ENCODE data around the gene PRKAR2A. TPM values are rescaled to one million over a fixed set of nuclear protein-coding genes. Genes with fewer than 3 reads are reported as not detected.
A peak's percentile ranks its signal among the peaks of the same experiment; 100 is the strongest.

PRKAR2A gene
- total RNA-seq, 1 donor from 2014 or later, result 23.8 TPM

GRCh38 chr3:48855681-48856447 lies 8.2 kb upstream of the PRKAR2A start:
- TF ChIP-seq POLR2AphosphoS5 (IDR thresholded peaks at IDR 0.05; ENCODE audit: insufficient read depth in 1 of 2, low read depth in 1 of 2) (no peak), POLR2A (IDR thresholded peaks at IDR 0.05) (no peak), CTCF (IDR thresholded peaks at IDR 0.05) (no peak)
- Histone ChIP-seq H3K27me3 (no peaks in the 10 kb centered on the region), H3K9me3 (no peaks in the 10 kb centered on the region), H3K36me3 (peaks cover 0 to 17% of the 10 kb centered on the region in 2 donors), H3K27ac (no peak overlapping the region), H3K4me3 (no peak overlapping the region), H3K4me1 (no peaks in the 10 kb centered on the region)
- no peak for DNase-seq (ENCODE audit: extremely low spot score in 2 of 2)
- intact Hi-C loops (cut with DNase I), result no loop called here

- intact Hi-C loops (cut with DNase I), result no loop called here
- Histone ChIP-seq H3K36me3 (peaks cover 0 to 4% of the 10 kb centered on the region in 2 donors), H3K4me1 (peaks cover 7% of the 10 kb centered on the region), H3K4me3 (no peak overlapping the region), H3K27ac (no peak overlapping the region), H3K27me3 (no peaks in the 10 kb centered on the region), H3K9me3 (no peaks in the 10 kb centered on the region)
- TF ChIP-seq POLR2AphosphoS5 (IDR thresholded peaks at IDR 0.05; ENCODE audit: insufficient read depth in 1 of 2, low read depth in 1 of 2), result no peak
- no peak for TF ChIP-seq CTCF (IDR thresholded peaks at IDR 0.05)
- TF ChIP-seq POLR2A (IDR thresholded peaks at IDR 0.05), result no peak
- no peak for DNase-seq (ENCODE audit: extremely low spot score in 2 of 2)
Observed at GRCh38 chr3:48852151-48852550, 4.5 kb upstream of the PRKAR2A start.

GRCh38 chr3:48851407-48851806 lies 3.7 kb upstream of the PRKAR2A start:
- no peak overlapping the region for H3K4me3 ChIP-seq
- no peaks in the 10 kb centered on the region for H3K36me3 ChIP-seq
- H3K9me3 ChIP-seq, result no peaks in the 10 kb centered on the region
- H3K27ac ChIP-seq, result no peak overlapping the region
- H3K4me1 ChIP-seq, result peaks cover 11% of the 10 kb centered on the region
- no peak for TF ChIP-seq CTCF (IDR thresholded peaks at IDR 0.05)
- TF ChIP-seq POLR2A (IDR thresholded peaks at IDR 0.05), result no peak
- no peak for TF ChIP-seq POLR2AphosphoS5 (IDR thresholded peaks at IDR 0.05; ENCODE audit: insufficient read depth in 1 of 2, low read depth in 1 of 2)
- intact Hi-C loops (cut with DNase I), result no loop called here
- H3K27me3 ChIP-seq, result no peaks in the 10 kb centered on the region
- no peak for DNase-seq (ENCODE audit: extremely low spot score in 2 of 2)

- intact Hi-C loops (cut with DNase I), result no loop called here
- no peaks in the 10 kb centered on the region for H3K9me3 ChIP-seq
- H3K36me3 ChIP-seq, result no peaks in the 10 kb centered on the region
- H3K27me3 ChIP-seq, result no peaks in the 10 kb centered on the region
- peak overlapping the region; percentile 97 for H3K27ac ChIP-seq
- no peak for TF ChIP-seq POLR2A (IDR thresholded peaks at IDR 0.05)
- TF ChIP-seq CTCF (IDR thresholded peaks at IDR 0.05), result no peak
- no peak for TF ChIP-seq POLR2AphosphoS5 (IDR thresholded peaks at IDR 0.05; ENCODE audit: insufficient read depth in 1 of 2, low read depth in 1 of 2)
- H3K4me1 ChIP-seq, result peaks cover 27% of the 10 kb centered on the region
- H3K4me3 ChIP-seq, result no peak overlapping the region
- DNase-seq (ENCODE audit: extremely low spot score in 2 of 2), result no peak
Observed at GRCh38 chr3:48848816-48849515, 1.3 kb upstream of the PRKAR2A start.

- Histone ChIP-seq H3K27ac (peak overlapping the region; percentile 97), H3K27me3 (no peaks in the 10 kb centered on the region), H3K4me3 (peak overlapping the region; percentile 76 to 98), H3K36me3 (no peaks in the 10 kb centered on the region), H3K4me1 (peaks cover 27% of the 10 kb centered on the region), H3K9me3 (no peaks in the 10 kb centered on the region)
- DNase-seq (ENCODE audit: extremely low spot score in 2 of 2), result no peak
- intact Hi-C loops (cut with DNase I), result no loop called here
- TF ChIP-seq POLR2AphosphoS5 (IDR thresholded peaks at IDR 0.05; ENCODE audit: insufficient read depth in 1 of 2, low read depth in 1 of 2), result peak in 1 of 2 donors; percentile 49
- no peak for TF ChIP-seq CTCF (IDR thresholded peaks at IDR 0.05)
Observed at GRCh38 chr3:48847053-48847503, 596 bp downstream of the PRKAR2A start.

All from vagina (tissue), 2 donors.